ENCODE data around the gene SLC16A6.
"Not testable (repeated sequence)": the region's sequence is repeated elsewhere in the genome, so short reads cannot be mapped to it uniquely, and the experiment has no call there.

Gene SLC16A6, protein sequence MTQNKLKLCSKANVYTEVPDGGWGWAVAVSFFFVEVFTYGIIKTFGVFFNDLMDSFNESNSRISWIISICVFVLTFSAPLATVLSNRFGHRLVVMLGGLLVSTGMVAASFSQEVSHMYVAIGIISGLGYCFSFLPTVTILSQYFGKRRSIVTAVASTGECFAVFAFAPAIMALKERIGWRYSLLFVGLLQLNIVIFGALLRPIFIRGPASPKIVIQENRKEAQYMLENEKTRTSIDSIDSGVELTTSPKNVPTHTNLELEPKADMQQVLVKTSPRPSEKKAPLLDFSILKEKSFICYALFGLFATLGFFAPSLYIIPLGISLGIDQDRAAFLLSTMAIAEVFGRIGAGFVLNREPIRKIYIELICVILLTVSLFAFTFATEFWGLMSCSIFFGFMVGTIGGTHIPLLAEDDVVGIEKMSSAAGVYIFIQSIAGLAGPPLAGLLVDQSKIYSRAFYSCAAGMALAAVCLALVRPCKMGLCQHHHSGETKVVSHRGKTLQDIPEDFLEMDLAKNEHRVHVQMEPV

GRCh38 chr17:68290955-68291835 is at the start of gene SLC16A6, which contains the start of gene ARSG:
SLC16A6 (minus strand) TSS chr17:68291127; CDS start chr17:68278320, 12,807 bp downstream.
ARSG (plus strand) TSS chr17:68291495; CDS start chr17:68307494, 15,999 bp downstream.
- DNase-seq, result peak; percentile 89

GRCh38 chr17:68334393-68334792 is 43.5 kb upstream of the SLC16A6 start:
- DNase-seq, result no peak

DNA sequence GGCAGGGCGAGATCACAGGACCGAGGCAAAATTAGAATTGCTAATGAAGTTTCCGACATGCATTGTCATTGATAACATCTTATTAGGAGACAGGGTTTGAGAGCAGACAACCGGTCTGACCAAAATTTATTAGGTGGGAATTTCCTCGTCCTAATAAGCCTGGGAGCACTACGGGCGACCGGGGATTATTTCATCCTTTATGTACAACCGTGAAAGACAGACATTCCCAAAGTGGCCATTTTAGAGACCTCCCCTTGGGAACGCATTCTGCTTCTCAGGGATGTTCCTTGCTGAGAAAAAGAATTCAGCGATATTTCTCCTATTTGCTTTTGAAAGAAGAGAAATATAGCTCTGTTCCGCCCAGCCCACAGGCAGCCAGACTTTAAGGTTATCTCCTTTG is 41.0 kb upstream of the SLC16A6 start:
- not testable (repeated sequence) for DNase-seq

GRCh38 chr17:68329331-68329730 is 38.4 kb upstream of the SLC16A6 start:
- no peak for DNase-seq

DNA sequence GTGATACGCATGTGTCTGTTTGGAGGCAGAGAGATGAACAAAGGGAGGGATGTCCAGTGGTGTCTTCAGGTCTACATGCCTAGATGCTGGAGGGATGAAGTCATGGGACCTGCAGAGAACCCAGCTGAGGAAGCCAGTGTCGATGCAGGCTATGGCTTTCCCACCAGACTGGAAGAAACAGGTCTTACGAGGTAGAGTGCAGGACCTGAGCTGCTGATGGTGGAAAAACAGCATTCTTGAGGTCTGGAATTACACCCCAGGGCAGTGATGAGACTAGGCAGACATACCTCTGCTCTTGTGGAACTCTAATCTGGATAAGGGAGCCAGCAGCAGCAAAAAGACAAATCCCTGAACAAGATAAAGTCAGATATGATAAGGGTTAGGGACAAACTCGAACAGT is 37.7 kb upstream of the SLC16A6 start:
- peak; percentile 100 for DNase-seq

- DNase-seq, result no peak
Measured at GRCh38 chr17:68327823-68328557, 37.1 kb upstream of the SLC16A6 start.

DNA sequence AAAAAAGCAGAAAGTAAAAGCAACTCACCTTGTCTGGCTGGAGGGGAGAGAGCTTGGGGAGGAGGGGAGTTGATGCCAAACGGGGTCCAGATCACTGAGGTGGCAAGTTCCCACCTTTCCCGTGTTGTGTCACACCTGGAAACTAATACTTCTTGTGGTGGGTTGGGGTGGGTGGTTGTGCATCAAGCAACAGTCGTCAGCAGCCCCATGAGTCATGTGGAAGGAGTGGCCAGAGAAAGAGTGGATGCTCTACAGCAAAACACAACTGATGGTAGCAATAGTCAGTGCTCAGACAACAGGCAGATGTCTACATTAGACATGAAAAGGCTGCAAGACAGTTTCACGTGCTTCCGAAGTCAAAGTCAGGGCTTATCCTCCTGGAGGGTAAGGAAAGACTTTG is 35.8 kb upstream of the SLC16A6 start:
- DNase-seq, result peak; percentile 81

DNA sequence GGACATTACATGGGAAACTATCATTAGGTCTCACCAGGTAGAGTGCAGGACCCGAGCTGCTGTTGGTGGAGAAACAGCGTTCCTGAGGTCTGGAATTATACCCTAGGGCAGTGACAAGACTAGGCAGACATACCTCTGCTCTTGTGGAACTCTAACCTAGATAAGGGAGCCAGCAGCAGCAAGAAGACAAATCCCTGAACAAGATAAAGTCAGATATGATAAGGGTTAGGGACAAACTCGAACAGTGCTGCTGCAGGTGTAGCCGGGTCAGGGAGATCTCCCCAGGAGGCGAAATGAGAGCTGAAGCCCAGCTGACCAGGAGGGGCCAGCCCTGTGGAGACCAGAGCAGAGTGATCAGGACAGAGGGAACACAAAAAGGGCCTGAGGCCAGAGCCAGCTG is 35.0 kb upstream of the SLC16A6 start:
- DNase-seq, result peak; percentile 93

DNA sequence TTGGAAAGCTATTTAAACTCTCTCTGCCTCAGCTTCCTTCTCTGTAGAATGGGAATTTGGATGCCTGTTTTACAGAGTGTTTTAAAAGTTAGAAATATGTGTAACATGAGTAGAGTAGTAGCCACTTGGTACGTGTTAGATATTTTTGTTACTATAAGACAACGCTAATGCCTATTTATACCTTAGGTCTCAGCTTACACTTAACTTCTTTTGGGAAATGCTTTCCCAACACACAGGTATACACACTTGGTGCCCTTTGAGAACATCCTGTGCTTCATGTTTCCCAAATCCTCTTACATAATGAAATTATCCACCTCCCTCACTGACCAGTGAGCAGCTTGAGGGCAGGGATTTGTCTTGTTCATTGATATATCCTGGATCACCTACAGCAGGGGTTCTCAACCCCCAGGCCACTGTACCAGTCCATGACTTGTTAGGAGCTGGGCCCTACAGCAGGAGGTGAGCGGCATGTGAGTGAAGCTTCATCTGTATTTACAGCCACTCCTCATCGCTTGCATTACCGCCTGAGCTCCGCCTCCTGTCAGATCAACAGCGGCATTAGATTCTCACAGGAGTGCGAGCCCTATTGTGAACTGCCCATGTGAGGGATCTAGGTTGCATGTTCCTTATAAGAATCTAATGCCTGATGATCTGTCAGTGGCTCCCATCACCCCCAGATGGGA is 33.9 kb upstream of the SLC16A6 start:
- DNase-seq, result no peak

DNA sequence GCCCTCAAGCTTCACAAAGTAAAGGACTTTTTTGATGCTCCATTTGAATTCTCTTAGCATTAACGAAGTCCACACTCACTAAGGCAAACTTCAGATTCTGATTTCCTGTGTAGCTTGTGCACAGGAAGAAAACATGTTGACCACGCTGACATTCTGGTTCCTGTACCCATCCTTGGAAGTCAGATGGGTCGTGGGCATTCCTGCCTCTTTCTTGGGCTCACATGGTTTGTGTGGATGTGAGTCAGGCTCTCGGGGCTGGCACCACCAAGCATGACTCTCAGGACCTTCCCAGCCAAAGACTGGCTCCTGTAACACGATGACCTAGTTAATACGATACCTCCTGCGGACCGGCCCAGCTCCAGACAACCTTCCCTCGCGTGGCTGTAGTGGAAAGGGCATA is 33.2 kb upstream of the SLC16A6 start:
- no peak for DNase-seq

DNA sequence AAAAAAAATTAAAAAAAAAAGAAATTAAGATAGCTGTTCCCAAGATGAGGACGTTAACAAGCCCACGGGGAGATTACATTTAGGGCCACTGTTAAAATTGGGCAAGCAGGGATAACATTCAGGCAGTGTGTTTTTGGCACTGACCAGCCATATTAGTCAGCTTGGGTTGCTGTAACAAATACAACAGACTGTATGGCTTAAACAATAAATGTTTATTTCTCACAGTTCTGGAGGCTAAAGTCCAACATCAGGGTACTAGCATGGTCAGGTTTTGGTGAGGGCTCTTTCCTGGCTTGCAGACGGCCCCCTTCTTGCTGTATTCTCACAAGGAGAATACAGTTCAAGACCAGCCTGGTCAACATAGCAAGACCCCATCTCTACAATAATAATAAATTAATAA is 31.7 kb upstream of the SLC16A6 start:
- DNase-seq, result no peak

DNA sequence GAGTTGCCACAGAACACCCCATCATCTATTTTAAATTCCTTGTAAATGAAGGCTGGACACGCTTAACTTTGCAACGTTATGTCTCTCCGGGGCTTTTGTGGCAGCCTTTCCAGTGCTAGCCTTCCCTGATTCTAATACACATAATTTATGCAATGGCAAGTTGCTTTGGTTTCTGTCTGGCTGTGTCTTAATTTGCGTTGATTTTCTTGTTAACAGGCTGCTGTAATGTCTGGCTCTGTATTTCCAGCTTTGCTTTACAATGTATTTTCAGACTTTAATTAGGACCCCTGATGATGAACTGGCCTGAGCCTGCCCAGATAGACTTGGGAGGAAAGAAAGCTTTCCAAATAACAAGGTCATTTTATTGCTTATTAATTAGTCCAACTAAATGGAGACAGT is 30.6 kb upstream of the SLC16A6 start:
- no peak for DNase-seq

DNA sequence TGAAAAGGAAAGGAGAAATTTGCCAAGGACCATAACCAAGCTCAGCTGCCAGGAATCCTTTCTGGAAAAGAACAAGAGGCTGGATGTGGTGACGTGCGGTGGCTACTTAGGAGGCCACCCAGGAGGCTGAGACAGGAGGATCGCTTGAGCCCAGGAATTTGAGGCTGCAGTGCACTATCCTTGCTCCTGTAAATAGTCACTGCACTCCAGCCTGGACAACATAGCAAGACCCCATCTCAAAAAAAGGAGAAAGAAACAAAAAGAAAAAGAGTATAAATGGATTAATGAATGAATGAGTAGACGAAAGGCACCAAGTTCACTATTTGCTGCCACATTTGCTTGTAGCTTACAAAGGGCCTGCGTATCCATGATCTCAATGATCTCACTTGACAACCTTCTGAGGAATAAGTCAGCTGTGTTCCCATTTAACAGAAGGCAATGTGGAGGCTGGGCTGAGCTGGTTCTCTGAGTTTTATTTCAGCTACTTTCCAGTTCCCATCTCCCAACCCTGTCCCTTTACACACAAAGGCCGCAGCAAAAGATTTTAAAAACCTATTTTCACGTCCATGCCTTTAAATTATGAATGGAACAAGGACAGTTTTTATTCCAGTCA is 30.1 kb upstream of the SLC16A6 start:
- no peak for DNase-seq

DNA sequence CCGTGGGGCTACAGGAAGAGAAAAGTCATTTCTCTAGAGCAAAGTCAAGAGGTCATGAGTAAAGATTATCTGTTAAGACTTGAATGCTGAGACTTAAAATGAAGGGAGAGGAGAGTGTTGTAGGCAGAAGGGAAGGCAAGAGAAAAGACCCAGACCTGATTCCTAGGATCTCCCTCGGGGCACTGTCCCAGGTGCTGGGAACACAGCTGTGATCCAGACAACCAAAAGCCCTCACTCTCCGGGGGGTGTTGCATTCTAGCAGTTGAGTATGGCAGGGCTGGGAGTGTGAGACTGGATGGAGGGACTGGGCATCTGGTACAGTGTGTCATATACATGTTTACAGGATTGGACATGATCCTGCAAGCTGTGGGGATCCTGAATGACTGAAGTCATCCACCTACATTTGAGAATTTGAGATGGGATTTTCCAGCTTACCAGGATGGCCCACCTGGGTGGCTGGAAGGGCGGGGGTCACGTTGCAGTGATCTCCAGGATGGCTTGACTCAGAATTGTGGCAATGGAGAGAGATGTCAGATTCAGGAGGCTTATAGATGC is 29.5 kb upstream of the SLC16A6 start:
- DNase-seq, result peak; percentile 88

DNA sequence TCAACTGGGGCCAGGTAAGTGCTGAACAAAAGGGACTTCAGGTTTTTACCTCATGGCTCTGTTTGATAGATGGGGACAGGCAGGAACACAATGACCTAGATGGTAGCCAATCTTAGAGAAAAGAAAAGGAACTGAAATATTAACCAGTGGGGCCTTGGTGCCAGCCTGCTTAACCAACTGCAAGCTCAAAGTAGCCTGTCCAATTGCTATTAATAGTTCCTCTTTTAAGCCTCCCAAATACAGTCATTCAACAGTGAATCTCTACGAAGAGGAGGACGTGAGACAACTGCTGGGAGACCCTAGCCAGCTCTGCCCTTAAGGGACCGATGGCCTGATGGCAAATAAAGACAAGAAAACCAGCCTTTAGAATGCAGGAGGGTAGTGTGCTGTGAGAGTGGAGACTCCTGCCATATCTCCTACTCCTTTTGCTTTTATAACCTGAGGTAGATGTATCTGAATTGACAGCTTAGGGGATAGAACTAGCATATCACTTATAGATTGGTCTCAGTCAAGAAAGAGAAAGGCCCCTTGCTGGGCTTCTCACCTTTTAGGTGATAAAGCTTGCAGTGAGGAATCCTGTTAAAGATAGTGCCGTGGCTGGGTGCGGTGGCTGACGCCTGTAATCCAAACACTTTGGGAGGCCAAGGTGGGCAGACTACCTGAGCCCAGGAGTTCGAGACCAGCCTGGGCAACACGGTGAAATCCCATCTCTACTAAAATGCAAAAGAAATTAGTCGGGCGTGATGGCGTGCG is 28.7 kb upstream of the SLC16A6 start:
- no peak for DNase-seq

DNA sequence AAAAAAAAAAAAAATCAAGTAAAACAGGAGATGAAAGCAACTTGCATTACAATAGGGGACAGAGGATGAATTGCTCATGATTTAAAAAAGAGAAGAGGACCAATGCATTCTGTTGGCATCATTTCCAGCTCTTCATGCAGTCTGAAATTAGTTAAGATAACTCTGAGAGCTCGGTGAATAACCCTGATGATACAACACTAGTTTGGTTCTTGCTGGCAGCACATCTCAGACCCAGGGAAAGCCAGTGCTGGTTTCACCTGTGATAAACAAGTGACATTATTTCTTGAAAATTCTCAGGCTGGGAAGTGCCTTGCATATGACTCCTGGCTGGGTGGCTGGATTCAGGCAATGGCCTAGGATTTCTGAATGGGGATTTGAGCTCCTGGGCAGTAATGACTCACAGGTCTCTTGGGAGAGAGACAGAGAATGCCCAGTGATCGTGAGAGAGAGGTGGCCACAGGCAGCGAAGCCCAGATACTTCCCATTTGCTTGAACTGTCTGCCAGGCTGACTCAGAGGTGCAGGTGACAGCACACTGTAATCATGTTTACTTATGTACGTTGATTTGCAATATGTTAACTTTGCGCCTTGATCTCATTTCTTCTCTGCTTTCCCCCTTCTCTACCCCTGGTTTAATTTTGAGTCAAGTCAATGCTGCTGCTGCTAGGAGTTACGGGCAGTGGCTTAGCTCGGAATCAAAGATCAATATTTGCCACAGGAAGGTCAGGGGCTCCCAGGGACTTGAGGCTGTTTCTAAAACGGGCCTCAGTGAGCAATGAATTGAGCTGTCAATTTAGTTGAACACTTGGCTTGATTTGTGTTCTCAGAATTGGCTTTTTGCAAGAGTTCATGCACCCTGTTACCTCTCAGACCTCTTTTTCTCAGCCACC is 27.4 kb upstream of the SLC16A6 start:
- peak; percentile 92 for DNase-seq

DNA sequence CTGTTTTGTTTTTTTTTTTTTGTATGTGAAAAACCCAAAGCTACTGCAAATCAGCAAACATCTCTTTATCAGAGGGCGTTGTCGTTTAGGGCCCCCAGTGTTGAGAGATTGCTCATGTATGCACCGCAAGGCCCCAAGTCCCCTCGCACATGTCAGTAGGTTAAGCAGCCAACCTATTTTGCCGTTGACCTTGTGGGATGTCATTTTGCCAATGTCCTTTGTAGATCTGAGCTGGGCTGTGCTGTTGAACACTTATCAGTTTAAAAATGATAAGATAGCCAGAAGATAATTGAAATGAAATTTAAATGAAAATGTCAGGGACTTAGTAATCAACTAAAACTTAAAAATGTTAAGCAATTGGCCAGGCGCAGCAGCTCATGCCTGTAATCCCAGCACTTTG is 26.5 kb upstream of the SLC16A6 start:
- no peak for DNase-seq

- no peak for DNase-seq
Measured at GRCh38 chr17:68315930-68316329, 25.0 kb upstream of the SLC16A6 start.

GRCh38 chr17:68314916-68315535 is 24.1 kb upstream of the SLC16A6 start:
- DNase-seq, result no peak

Data from islet precursor cell (in vitro differentiated cells).